ENCODE measurements around the gene REM2. TPM values are rescaled to one million over a fixed set of nuclear protein-coding genes. Genes with fewer than 3 reads are reported as not detected.

REM2 gene, protein sequence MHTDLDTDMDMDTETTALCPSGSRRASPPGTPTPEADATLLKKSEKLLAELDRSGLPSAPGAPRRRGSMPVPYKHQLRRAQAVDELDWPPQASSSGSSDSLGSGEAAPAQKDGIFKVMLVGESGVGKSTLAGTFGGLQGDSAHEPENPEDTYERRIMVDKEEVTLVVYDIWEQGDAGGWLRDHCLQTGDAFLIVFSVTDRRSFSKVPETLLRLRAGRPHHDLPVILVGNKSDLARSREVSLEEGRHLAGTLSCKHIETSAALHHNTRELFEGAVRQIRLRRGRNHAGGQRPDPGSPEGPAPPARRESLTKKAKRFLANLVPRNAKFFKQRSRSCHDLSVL
- 0.12 and 0.22 TPM in 2 replicates for total RNA-seq

DNA sequence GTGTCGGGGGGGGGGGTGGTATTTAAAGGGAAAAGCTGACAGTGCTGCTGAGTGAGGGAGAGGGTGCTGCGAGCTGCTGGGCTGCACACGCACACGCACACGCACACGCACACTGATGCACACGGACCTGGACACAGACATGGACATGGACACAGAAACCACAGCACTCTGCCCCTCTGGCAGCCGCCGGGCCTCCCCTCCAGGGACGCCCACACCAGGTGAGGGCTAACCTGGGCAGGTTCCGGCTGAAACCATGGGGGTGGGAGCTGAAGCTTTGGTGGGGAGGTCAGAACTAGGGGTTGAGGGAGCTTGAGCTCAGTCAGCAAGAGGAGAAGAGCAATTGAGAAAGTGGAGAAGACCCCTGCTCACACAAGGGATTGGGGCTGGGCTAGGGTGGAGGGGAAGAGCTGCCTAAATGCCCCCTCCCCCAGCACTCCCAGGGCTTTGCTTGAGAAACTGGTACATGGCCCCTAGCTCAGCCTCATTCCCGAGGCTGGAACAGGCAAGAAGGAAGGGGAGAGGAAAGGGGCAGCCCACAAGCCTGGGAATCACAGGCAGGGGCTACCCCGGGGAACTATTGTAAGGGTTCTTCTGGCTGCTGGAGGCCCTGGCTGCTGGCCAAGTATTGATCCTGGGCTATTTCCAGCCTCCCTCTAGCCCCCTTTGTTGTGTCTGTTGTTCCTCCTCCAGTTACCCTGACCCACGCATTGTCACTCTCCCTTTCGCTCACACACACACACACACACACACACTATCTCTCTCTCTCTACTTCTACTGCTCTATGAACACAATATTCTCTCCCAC is at the start of gene REM2:
Gene REM2, plus strand, starts transcription at position 50 of the 804 bp plus-strand sequence. Its CDS starts 66 bp downstream, at position 116.

GRCh38 chr14:22836301-22837113 is 46.5 kb upstream of the REM2 start, which contains the start of gene MMP14:
Gene MMP14, plus strand, starts transcription at chr14:22836585. Its CDS starts 233 bp downstream, at chr14:22836818.

GRCh38 chr14:22871224-22872032 is 11.6 kb upstream of the REM2 start, which contains the start of gene LRP10:
Gene LRP10, plus strand, starts transcription at chr14:22871740. Its CDS starts 564 bp downstream, at chr14:22872304.

GRCh38 chr14:22918804-22919600 is 36.0 kb downstream of the REM2 start, which contains the start of gene RBM23:
Gene RBM23, minus strand, starts transcription at chr14:22919149.

GRCh38 chr14:22929104-22929960 is 46.3 kb downstream of the REM2 start, which contains the start of gene PRMT5:
Gene PRMT5, minus strand, starts transcription at chr14:22929376. Its CDS starts 15 bp downstream, at chr14:22929361.

Other genes starting within 250 kb of the REM2 start
- not detected in 2 replicates for gene OR6J1, start 238.9 kb upstream of the REM2 start, total RNA-seq
- gene OXA1L, start 116.5 kb upstream of the REM2 start, total RNA-seq = 31.2 and 35.9 TPM in 2 replicates
- 1.3 and 2.9 TPM in 2 replicates for gene SLC7A7, start 67.8 kb upstream of the REM2 start, total RNA-seq
- gene MRPL52, start 53.3 kb upstream of the REM2 start, total RNA-seq = 41.7 and 64.5 TPM in 2 replicates
- 519 and 576 TPM in 2 replicates for gene MMP14, start 46.6 kb upstream of the REM2 start, total RNA-seq
- 48.4 and 69.1 TPM in 2 replicates for gene LRP10, start 11.5 kb upstream of the REM2 start, total RNA-seq
- 70.1 and 82.8 TPM in 2 replicates for gene RBM23, start 35.9 kb downstream of the REM2 start, total RNA-seq
- 73.1 and 88.4 TPM in 2 replicates for gene PRMT5, start 46.2 kb downstream of the REM2 start, total RNA-seq
- gene HAUS4, start 73.9 kb downstream of the REM2 start, total RNA-seq = 33.9 and 47.9 TPM in 2 replicates
- 30.9 and 65.7 TPM in 2 replicates for gene AJUBA, start 99.3 kb downstream of the REM2 start, total RNA-seq
- 8.0 and 10.0 TPM in 2 replicates for gene C14orf93, start 126.9 kb downstream of the REM2 start, total RNA-seq
- 189 and 247 TPM in 2 replicates for gene PSMB5, start 151.7 kb downstream of the REM2 start, total RNA-seq
- gene PSMB11, start 159.0 kb downstream of the REM2 start, total RNA-seq = not detected in 2 replicates
- 6.1 and 12.2 TPM in 2 replicates for gene CDH24, start 174.3 kb downstream of the REM2 start, total RNA-seq
- gene ACIN1, start 211.9 kb downstream of the REM2 start, total RNA-seq = 64.9 and 97.8 TPM in 2 replicates
- gene C14orf119, start 212.3 kb downstream of the REM2 start, total RNA-seq = 40.9 and 50.7 TPM in 2 replicates
- gene CIROP, start 221.8 kb downstream of the REM2 start, total RNA-seq = 0.11 and 0.25 TPM in 2 replicates
- not detected in 2 replicates for gene CEBPE, start 236.0 kb downstream of the REM2 start, total RNA-seq